Smooth muscle cell (in vitro differentiated cells): Measurements from ENCODE around the gene ALDH1B1. TPM values are rescaled to one million over a fixed set of nuclear protein-coding genes. Genes with fewer than 3 reads are reported as not detected.

Experiments
- DNase-seq: peaks from one replicate; lab custom pipeline; 2025; ENCODE audit not compliant: unreplicated experiment; lab: John Stamatoyannopoulos, UW
- H2AFZ ChIP-seq: fragments of 200-600 bp; sonication (generic); 2 replicates; pipeline ENCODE4 v1.6.0; 2016; ENCODE audit warnings: antibody characterized with exemption, low read depth, mild to moderate bottlenecking
- H3F3A ChIP-seq: fragments of 200-600 bp; sonication (generic); 2 replicates; pipeline ENCODE4 v1.6.0; 2017; ENCODE audit warnings: antibody characterized with exemption, low read depth
- H3K27ac ChIP-seq: fragments of 200-600 bp; sonication (generic); 2 replicates; pipeline ENCODE4 v1.5.1; 2016; ENCODE audit warnings: low read depth, mild to moderate bottlenecking
- H3K27me3 ChIP-seq: fragments of 200-600 bp; sonication (generic); 2 replicates; pipeline ENCODE4 v1.6.1; 2016; ENCODE audit warnings: low read depth, mild to moderate bottlenecking
- H3K36me3 ChIP-seq: fragments of 200-600 bp; sonication (generic); 2 replicates; pipeline ENCODE4 v1.5.1; 2016; ENCODE audit warnings: low read depth
- H3K4me1 ChIP-seq: fragments of 200-600 bp; sonication (generic); 2 replicates; pipeline ENCODE4 v1.5.1; 2016; ENCODE audit warnings: low read depth
- H3K4me2 ChIP-seq: fragments of 200-600 bp; sonication (generic); 2 replicates; pipeline ENCODE4 v1.6.0; 2016; ENCODE audit warnings: mild to moderate bottlenecking
- H3K4me3 ChIP-seq: fragments of 200-600 bp; sonication (generic); 2 replicates; pipeline ENCODE4 v1.5.1; 2016; ENCODE audit warnings: mild to moderate bottlenecking
- H3K79me2 ChIP-seq: fragments of 200-600 bp; sonication (generic); 2 replicates; pipeline ENCODE4 v1.6.0; 2016; ENCODE audit warnings: low read depth, mild to moderate bottlenecking
- H3K9ac ChIP-seq: fragments of 200-600 bp; sonication (generic); 2 replicates; pipeline ENCODE4 v1.6.0; 2016; ENCODE audit warnings: low read depth
- H3K9me3 ChIP-seq: fragments of 200-600 bp; sonication (generic); replicated peaks from 2 replicates; pipeline ENCODE4 v1.5.1; 2016; ENCODE audit warnings: low read depth
- H4K20me1 ChIP-seq: fragments of 200-600 bp; sonication (generic); 2 replicates; pipeline ENCODE4 v1.6.0; 2016; ENCODE audit warnings: low read depth
- CTCF ChIP-seq: fragments of 200-600 bp; sonication (generic); IDR thresholded peaks from 2 replicates; pipeline ENCODE4 v1.5.1; 2017; ENCODE audit warnings: borderline replicate concordance, mild to moderate bottlenecking, antibody characterized with exemption; ENCODE audit not compliant: insufficient read depth, poor library complexity, severe bottlenecking
- WGBS: methylation state at CpG from one replicate; pipeline ENCODE4 v1.1.7; 2016; ENCODE audit warnings: low lambda C conversion rate; 5-methylcytosine and 5-hydroxymethylcytosine counted together
- polyA plus RNA-seq: library from polyadenylated mRNA; unstranded; fragments of >200 nt; fragmentation: Nextera tagmentation; extraction: Ambion mirVana; gene quantifications from 2 replicates; pipeline ENCODE4 v1.2.1, GENCODE V29; 2016
- total RNA-seq: library from RNA; depleted of rRNA; stranded (reverse); fragments of >200 nt; gene quantifications from 2 replicates; pipeline ENCODE4 v1.2.3, GENCODE V29; 2014

The ALDH1B1 gene
- total RNA-seq (24.6 and 25.3 TPM in 2 replicates), polyA plus RNA-seq (29.0 and 31.9 TPM in 2 replicates)

GRCh38 chr9:38392235-38393127, at the start of gene ALDH1B1:
Gene ALDH1B1 (plus strand): TSS chr9:38392702. CDS start chr9:38395749, 3,047 bp downstream.
- DNase-seq = peak; percentile 64
- Histone ChIP-seq H3K4me1 (peaks cover 13% of the 10 kb centered on the region), H3K27me3 (no peaks in the 10 kb centered on the region), H3K9ac (peak within 1 kb of the TSS; percentile 64), H3K4me3 (peak within 1 kb of the TSS; percentile 70), H3F3A (peaks cover 9% of the 10 kb centered on the region), H3K27ac (peak within 1 kb of the TSS; percentile 50), H3K36me3 (no peaks in the 10 kb centered on the region), H3K79me2 (peaks cover 23% of the 10 kb centered on the region), H2AFZ (peak within 1 kb of the TSS; percentile 91), H3K4me2 (peak within 1 kb of the TSS; percentile 90), H4K20me1 (peaks cover under 1% of the 10 kb centered on the region), H3K9me3 (no peaks in the 10 kb centered on the region)
- 1% methylated on average over 48 of the region's 58 CpGs for WGBS
- no peak for TF ChIP-seq CTCF

DNA sequence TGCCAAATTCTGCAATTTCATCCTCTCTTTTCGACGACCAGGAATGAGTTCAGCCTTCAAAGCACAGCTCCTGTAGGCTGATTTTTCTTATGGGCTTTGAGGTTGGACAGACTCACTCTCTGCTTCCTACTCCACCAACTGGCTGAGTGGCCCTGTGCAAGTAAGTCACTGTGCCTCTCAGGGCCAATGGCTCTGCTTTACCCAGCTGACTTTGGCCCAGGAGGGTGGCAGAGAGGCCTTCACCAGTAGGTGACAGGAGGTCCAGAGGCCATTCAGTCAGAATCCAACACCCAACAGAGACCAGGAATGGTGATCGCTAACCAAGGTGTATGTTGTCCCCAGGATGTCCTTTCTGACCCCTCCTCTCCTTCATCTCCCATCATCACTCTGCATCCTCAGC, 49.5 kb upstream of the ALDH1B1 start:
- H3K27ac ChIP-seq = no peak overlapping the region
- TF ChIP-seq CTCF = no peak
- H3K36me3 ChIP-seq = no peaks in the 10 kb centered on the region
- H3K9me3 ChIP-seq = no peaks in the 10 kb centered on the region
- peaks cover 7% of the 10 kb centered on the region for H3K27me3 ChIP-seq
- H3K9ac ChIP-seq = no peak overlapping the region
- H3F3A ChIP-seq = no peaks in the 10 kb centered on the region
- 77% methylated on average over 3 of the region's 3 CpGs for WGBS
- no peak overlapping the region for H2AFZ ChIP-seq
- DNase-seq = no peak
- no peak overlapping the region for H3K4me3 ChIP-seq
- H3K4me2 ChIP-seq = no peak overlapping the region
- no peaks in the 10 kb centered on the region for H4K20me1 ChIP-seq
- H3K79me2 ChIP-seq = no peaks in the 10 kb centered on the region
- H3K4me1 ChIP-seq = peaks cover 10% of the 10 kb centered on the region

DNA sequence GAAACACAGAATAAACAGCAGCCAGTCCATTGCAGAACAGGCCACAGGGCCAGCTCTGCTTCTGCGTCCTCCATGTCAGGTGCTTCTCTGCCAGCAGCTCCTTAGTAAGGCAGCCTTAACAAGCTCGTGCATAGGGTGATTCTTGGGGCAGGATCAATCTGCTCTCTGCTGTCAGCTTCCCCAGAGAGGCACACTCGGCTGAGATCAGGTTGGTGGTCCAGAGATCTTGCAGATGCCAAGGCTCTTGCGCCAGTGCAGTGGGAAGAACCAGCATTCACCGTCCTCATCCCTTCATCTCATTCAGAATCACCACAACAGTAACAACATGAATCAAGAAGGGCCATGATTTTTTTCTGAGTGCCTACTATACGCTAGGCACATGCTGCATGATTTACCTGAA, 49.0 kb upstream of the ALDH1B1 start:
- Histone ChIP-seq H3K9ac (no peak overlapping the region), H3K4me1 (peaks cover 10% of the 10 kb centered on the region), H4K20me1 (no peaks in the 10 kb centered on the region), H3F3A (no peaks in the 10 kb centered on the region), H3K27me3 (peaks cover 7% of the 10 kb centered on the region), H2AFZ (no peak overlapping the region), H3K27ac (no peak overlapping the region), H3K4me3 (no peak overlapping the region), H3K79me2 (no peaks in the 10 kb centered on the region), H3K9me3 (no peaks in the 10 kb centered on the region), H3K4me2 (no peak overlapping the region), H3K36me3 (no peaks in the 10 kb centered on the region)
- no peak for TF ChIP-seq CTCF
- DNase-seq = no peak
- 86% methylated on average over 6 of the region's 6 CpGs for WGBS
